Stomach (tissue), 9 donors: Measurements from ENCODE around the gene SPCS2. TPM values are rescaled to one million over a fixed set of nuclear protein-coding genes. Genes with fewer than 3 reads are reported as not detected.

Experiments
- DNase-seq, 2 donors: peaks; one replicate each; pipeline versions ENCODE4 v3.0.0 to v3.0.0-alpha.2; 2013 to 2019
- H3K27ac ChIP-seq, 5 donors: fragments of 200-600 bp in 4 of 5; sonication (generic) in 4 of 5; one replicate each; pipeline ENCODE4 v1.5.1; 2013 to 2019; ENCODE audit warnings: mild to moderate bottlenecking in 1 of 5, moderate library complexity in 1 of 5
- H3K27me3 ChIP-seq, 3 donors: fragments of 200-600 bp; sonication (generic); one replicate each; pipeline ENCODE4 v1.5.1; 2017 to 2019; ENCODE audit warnings: mixed run types in 1 of 3
- H3K36me3 ChIP-seq, 4 donors: fragments of 200-600 bp; sonication (generic); 1 replicate in 3 of 4; 2 replicates in 1 of 4; pipeline ENCODE4 v1.5.1; 2016 to 2019
- H3K4me1 ChIP-seq, 4 donors: fragments of 200-600 bp; sonication (generic); one replicate each; pipeline ENCODE4 v1.5.1; 2016 to 2019
- H3K4me3 ChIP-seq, 4 donors: fragments of 200-600 bp; sonication (generic) in 3 of 4; one replicate each; pipeline ENCODE4 v1.5.1; 2016 to 2019; ENCODE audit warnings: mild to moderate bottlenecking in 1 of 4
- H3K9me3 ChIP-seq, 4 donors: fragments of 200-600 bp; sonication (generic); one replicate each; pipeline ENCODE4 v1.5.1; 2016 to 2019
- CTCF ChIP-seq, 7 experiments: fragments of 450-650 bp in 4 of 7; fragments of 200-600 bp in 3 of 7; sonication (generic) in 3 of 7; IDR thresholded peaks; one replicate each; pipeline ENCODE4 v1.5.1; 2016 to 2019; ENCODE audit warnings: antibody characterized with exemption in 7 of 7, control low read depth in 2 of 7, mild to moderate bottlenecking in 1 of 7
- EP300 ChIP-seq: sonication (generic); formaldehyde crosslinking; IDR thresholded peaks from one replicate; pipeline ENCODE4 v1.6.1; 2017; ENCODE audit warnings: antibody characterized with exemption
- POLR2A ChIP-seq, 4 donors: fragments of 450-650 bp; IDR thresholded peaks; one replicate each; pipeline ENCODE4 v1.6.1; 2016; ENCODE audit warnings: antibody characterized with exemption in 4 of 4, control low read depth in 2 of 4, mild to moderate bottlenecking in 1 of 4, moderate library complexity in 1 of 4
- POLR2AphosphoS5 ChIP-seq, 3 donors: sonication (generic); formaldehyde crosslinking; IDR thresholded peaks; one replicate each; pipeline ENCODE4 v1.6.1; 2016; ENCODE audit warnings: antibody characterized with exemption in 3 of 3
- WGBS, 5 donors: extraction: QIAGEN DNeasy Blood & Tissue Kit in 3 of 5; methylation state at CpG; one replicate each; pipeline versions ENCODE4 v1.1.5 to v1.1.7; 2013 to 2018; 5-methylcytosine and 5-hydroxymethylcytosine counted together
- intact Hi-C: fragments of 100-400 bp; cut with DNase I; formaldehyde crosslinking; loops from one replicate; pipeline ENCODE4 v1.15.1; 2023; ENCODE audit warnings: low total_unique reads
- polyA plus RNA-seq, 3 donors: library from polyadenylated mRNA; stranded (reverse); fragments of 200-250 nt; gene quantifications; one replicate each; pipeline ENCODE4 v1.2.3, GENCODE V29; 2013
- total RNA-seq, 5 donors: library from RNA; depleted of rRNA; stranded (reverse); fragments of >200 nt; gene quantifications; one replicate each; pipeline versions ENCODE4 v1.1.0 to v1.2.3, GENCODE V29; 2014 to 2016
- donor health status: healthy with polysubstance abuse.
- donor health status: Bipolar disorder and iron deficiency.
- donor health status: healthy.

Gene SPCS2
- total and polyA plus RNA-seq, 8 donors, result 5.4 to 191 (median 50.7) TPM

GRCh38 chr11:74970852-74971395 lies 21.9 kb downstream of the SPCS2 start:
- intact Hi-C loops, result no loop called here
- H3K36me3 ChIP-seq, result peaks cover 27 to 98% (median 95%) of the 10 kb centered on the region in 4 donors
- WGBS, 5 donors, result 84 to 96% (median 87%) methylated on average over 1 of the region's 1 CpG

GRCh38 chr11:74971424-74971823 lies 22.4 kb downstream of the SPCS2 start:
- no peak for TF ChIP-seq POLR2A (IDR thresholded peaks at IDR 0.05)
- TF ChIP-seq EP300, result no peak
- no peak for TF ChIP-seq POLR2AphosphoS5 (IDR thresholded peaks at IDR 0.05)
- no peak for TF ChIP-seq CTCF (IDR thresholded peaks at IDR 0.05)
- peaks cover 0 to 4% (median 0%) of the 10 kb centered on the region in 4 donors for H3K4me1 ChIP-seq
- no peak for DNase-seq
- H3K36me3 ChIP-seq, result peaks cover 32 to 98% (median 98%) of the 10 kb centered on the region in 4 donors
- no peak overlapping the region for H3K27ac ChIP-seq
- intact Hi-C loops, result no loop called here
- H3K9me3 ChIP-seq, result no peaks in the 10 kb centered on the region
- WGBS, 5 donors, result 87 to 91% (median 89%) methylated on average over 6 of the region's 6 CpGs
- H3K27me3 ChIP-seq, result no peaks in the 10 kb centered on the region
- no peak overlapping the region for H3K4me3 ChIP-seq

More at GRCh38 chr11:74970852-74971395, 21.9 kb downstream of the SPCS2 start:
- no peak for DNase-seq
- H3K27me3 ChIP-seq, result no peaks in the 10 kb centered on the region
- no peaks in the 10 kb centered on the region for H3K9me3 ChIP-seq
- H3K4me3 ChIP-seq, result no peak overlapping the region
- TF ChIP-seq POLR2AphosphoS5 (IDR thresholded peaks at IDR 0.05) (no peak), EP300 (no peak), POLR2A (IDR thresholded peaks at IDR 0.05) (no peak), CTCF (IDR thresholded peaks at IDR 0.05) (no peak)
- H3K4me1 ChIP-seq, result peaks cover 0 to 4% (median 0%) of the 10 kb centered on the region in 4 donors
- no peak overlapping the region for H3K27ac ChIP-seq

- Histone ChIP-seq H3K36me3 (peaks cover 15 to 74% (median 67%) of the 10 kb centered on the region in 4 donors), H3K4me3 (no peak overlapping the region), H3K9me3 (no peaks in the 10 kb centered on the region), H3K27me3 (no peaks in the 10 kb centered on the region), H3K4me1 (peaks cover 0 to 1% (median 0%) of the 10 kb centered on the region in 4 donors), H3K27ac (no peak overlapping the region)
- 90 to 96% (median 93%) methylated on average over 4 of the region's 4 CpGs for whole genome bisulfite sequencing, 5 donors
- no peak for DNase-seq
- no peak for TF ChIP-seq POLR2AphosphoS5 (IDR thresholded peaks at IDR 0.05)
- no peak for TF ChIP-seq EP300
- TF ChIP-seq POLR2A (IDR thresholded peaks at IDR 0.05), result no peak
- intact Hi-C loops, result no loop called here
Measured at GRCh38 chr11:74978041-74978440, 29.0 kb downstream of the SPCS2 start.

GRCh38 chr11:74980634-74981033 lies 31.6 kb downstream of the SPCS2 start:
- Histone ChIP-seq H3K4me1 (peaks cover 0 to 11% (median 7%) of the 10 kb centered on the region in 4 donors), H3K36me3 (peaks cover 8 to 48% (median 41%) of the 10 kb centered on the region in 4 donors), H3K9me3 (no peaks in the 10 kb centered on the region), H3K27me3 (no peaks in the 10 kb centered on the region), H3K4me3 (no peak overlapping the region), H3K27ac (no peak overlapping the region)
- 84 to 98% (median 91%) methylated on average over 2 of the region's 2 CpGs for WGBS, 5 donors
- intact Hi-C loops, result no loop called here
- DNase-seq, result no peak
- TF ChIP-seq POLR2AphosphoS5 (IDR thresholded peaks at IDR 0.05) (no peak), CTCF (IDR thresholded peaks at IDR 0.05) (no peak)

- H3K27me3 ChIP-seq, result no peaks in the 10 kb centered on the region
- H3K9me3 ChIP-seq, result no peaks in the 10 kb centered on the region
- no peak overlapping the region for H3K27ac ChIP-seq
- peaks cover 0 to 11% (median 7%) of the 10 kb centered on the region in 4 donors for H3K4me1 ChIP-seq
- WGBS, 5 donors, result 74 to 82% (median 79%) methylated on average over 1 of the region's 1 CpG
- intact Hi-C loops, result no loop called here
- TF ChIP-seq POLR2AphosphoS5 (IDR thresholded peaks at IDR 0.05) (no peak), CTCF (IDR thresholded peaks at IDR 0.05) (no peak), POLR2A (IDR thresholded peaks at IDR 0.05) (no peak), EP300 (no peak)
- no peak overlapping the region for H3K4me3 ChIP-seq
- H3K36me3 ChIP-seq, result peaks cover 0 to 36% (median 30%) of the 10 kb centered on the region in 4 donors
- DNase-seq, result no peak
Measured at GRCh38 chr11:74981888-74982287, 32.8 kb downstream of the SPCS2 start.
